ENCODE results near the gene ZNF362.

DNA sequence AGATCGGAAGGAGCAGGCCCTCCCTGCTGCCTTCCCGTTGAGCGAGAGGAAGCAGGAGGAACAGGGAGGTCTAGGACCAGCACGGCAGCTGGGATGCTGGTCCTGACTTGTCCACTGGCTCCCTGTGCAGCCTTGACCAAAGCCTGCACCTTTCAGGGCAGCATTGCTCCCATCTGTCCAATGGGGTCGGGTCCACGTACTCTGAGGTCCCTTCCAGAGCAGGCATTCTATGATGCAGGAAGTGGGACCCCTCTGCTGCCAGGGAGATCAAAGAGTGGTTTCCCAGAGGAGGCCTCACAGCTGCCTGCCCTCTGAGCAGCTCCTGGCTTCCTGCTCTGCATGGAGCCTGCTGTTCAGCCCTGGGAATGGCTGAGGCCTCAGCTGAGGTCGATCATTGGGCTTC, 21.7 kb upstream of the ZNF362 start:
- TF ChIP-seq CTCF (conservative IDR thresholded peaks at IDR 0.05; ENCODE audit: low read length), result no peak
- TF ChIP-seq EZH2phosphoT487 (IDR thresholded peaks at IDR 0.05; ENCODE audit: borderline replicate concordance, low read depth, low read length), result no peak
